Renal cortical epithelial cell (primary cell): Measurements from ENCODE around the gene IGF2R. TPM values are rescaled to one million over a fixed set of nuclear protein-coding genes. Genes with fewer than 3 reads are reported as not detected.
A peak's percentile ranks its signal among the peaks of the same experiment; 100 is the strongest.
"Not testable (repeated sequence)": the region's sequence is repeated elsewhere in the genome, so short reads cannot be mapped to it uniquely, and the experiment has no call there.

ENCODE experiments used
- DNase-seq: peaks from one replicate; pipeline ENCODE4 v3.0.0-alpha.2; 2011; ENCODE audit warnings: low read depth
- total RNA-seq: library from RNA; depleted of rRNA; stranded (reverse); fragments of >200 nt; gene quantifications from 2 replicates; pipeline ENCODE4 v1.2.3, GENCODE V29; 2014

Gene IGF2R
- total RNA-seq, 1 donor from 2014 or later, result 267 TPM

- DNase-seq, result no peak
Measured at GRCh38 chr6:160095146-160095845, 126.4 kb downstream of the IGF2R start.

- no peak for DNase-seq
Measured at GRCh38 chr6:160101277-160102205, 132.7 kb downstream of the IGF2R start.

- no peak for DNase-seq
Measured at GRCh38 chr6:160102399-160102798, 133.5 kb downstream of the IGF2R start.

- DNase-seq, result peak; percentile 11
Measured at GRCh38 chr6:160102956-160103824, 134.3 kb downstream of the IGF2R start.

GRCh38 chr6:160103825-160104100 lies 134.9 kb downstream of the IGF2R start:
- no peak for DNase-seq

- DNase-seq, result no peak
Measured at GRCh38 chr6:160104821-160105517, 136.1 kb downstream of the IGF2R start.

GRCh38 chr6:160106010-160106409 lies 137.1 kb downstream of the IGF2R start:
- no peak for DNase-seq

- peak; percentile 18 for DNase-seq
Measured at GRCh38 chr6:160106701-160107100, 137.8 kb downstream of the IGF2R start.

- no peak for DNase-seq
Measured at GRCh38 chr6:160108077-160108476, 139.2 kb downstream of the IGF2R start.

GRCh38 chr6:160110586-160111123 lies 141.8 kb downstream of the IGF2R start:
- DNase-seq, result no peak

GRCh38 chr6:160111806-160112205 lies 142.9 kb downstream of the IGF2R start:
- no peak for DNase-seq

- DNase-seq, result no peak
Measured at GRCh38 chr6:160112628-160113299, 143.9 kb downstream of the IGF2R start.

- DNase-seq, result not testable (repeated sequence)
Measured at GRCh38 chr6:160114536-160114935, 145.7 kb downstream of the IGF2R start.

- no peak for DNase-seq
Measured at GRCh38 chr6:160115421-160115820, 146.5 kb downstream of the IGF2R start.

GRCh38 chr6:160116411-160116810 lies 147.5 kb downstream of the IGF2R start:
- DNase-seq, result no peak

GRCh38 chr6:160117137-160117536 lies 148.3 kb downstream of the IGF2R start:
- no peak for DNase-seq

GRCh38 chr6:160118620-160119229 lies 149.8 kb downstream of the IGF2R start:
- no peak for DNase-seq

- no peak for DNase-seq
Measured at GRCh38 chr6:160120087-160120486, 151.2 kb downstream of the IGF2R start.

GRCh38 chr6:160121558-160121957 lies 152.7 kb downstream of the IGF2R start, which contains the start of gene SLC22A1:
Gene SLC22A1, plus strand, starts transcription at chr6:160121815. Its CDS starts 121 bp downstream, at chr6:160121936.
- no peak for DNase-seq

GRCh38 chr6:160121981-160122380 lies 153.1 kb downstream of the IGF2R start:
- DNase-seq, result no peak
